Gastroesophageal sphincter (tissue), 3 donors: Measurements from ENCODE around the gene KNTC1.

ENCODE experiments used
- CTCF ChIP-seq, 4 experiments: fragments of 200-600 bp in 2 of 4; fragments of 450-650 bp in 2 of 4; sonication (generic) in 1 of 4; IDR thresholded peaks; one replicate each; pipeline ENCODE4 v1.5.1; 2017 to 2019; ENCODE audit warnings: antibody characterized with exemption in 4 of 4, mild to moderate bottlenecking in 2 of 4, moderate library complexity in 2 of 4
- EP300 ChIP-seq: sonication (generic); formaldehyde crosslinking; IDR thresholded peaks from one replicate; pipeline ENCODE4 v1.6.1; 2017; ENCODE audit warnings: antibody characterized with exemption, mild to moderate bottlenecking
- POLR2A ChIP-seq, 2 donors: fragments of 450-650 bp; IDR thresholded peaks; one replicate each; pipeline ENCODE4 v1.6.1; 2017; ENCODE audit warnings: antibody characterized with exemption in 2 of 2, mild to moderate bottlenecking in 2 of 2, moderate library complexity in 1 of 2
- POLR2AphosphoS5 ChIP-seq: sonication (generic); formaldehyde crosslinking; IDR thresholded peaks from one replicate; pipeline ENCODE4 v1.6.1; 2017; ENCODE audit warnings: antibody characterized with exemption

- TF ChIP-seq CTCF (IDR thresholded peaks at IDR 0.05) = no peak
- no peak for TF ChIP-seq POLR2A (IDR thresholded peaks at IDR 0.05)
- TF ChIP-seq EP300 = no peak
- no peak for TF ChIP-seq POLR2AphosphoS5
Observed at GRCh38 chr12:122602456-122602855, 75.4 kb downstream of the KNTC1 start.
